Measurements from ENCODE around the gene MGAT3.

MGAT3 gene

GRCh38 chr22:39468487-39469325 lies 11.9 kb downstream of the MGAT3 start:
- Mint-ChIP-seq H3K36me3 (ENCODE audit: low read depth) (no peaks in the 10 kb centered on the region), H3K4me1 (peaks cover 20% of the 10 kb centered on the region), H3K27me3 (no peaks in the 10 kb centered on the region), H3K9me3 (no peaks in the 10 kb centered on the region), H3K4me3 (no peak overlapping the region), H3K27ac (no peak overlapping the region)
- ATAC-seq (no peak), DNase-seq (no peak)

GRCh38 chr22:39469326-39469680 lies 12.5 kb downstream of the MGAT3 start:
- no peak overlapping the region for H3K4me3 Mint-ChIP-seq
- no peak for ATAC-seq
- no peaks in the 10 kb centered on the region for H3K9me3 Mint-ChIP-seq
- no peak overlapping the region for H3K27ac Mint-ChIP-seq
- no peaks in the 10 kb centered on the region for H3K27me3 Mint-ChIP-seq
- H3K4me1 Mint-ChIP-seq = peaks cover 20% of the 10 kb centered on the region
- no peak for DNase-seq
- no peaks in the 10 kb centered on the region for H3K36me3 Mint-ChIP-seq (ENCODE audit: low read depth)

- Mint-ChIP-seq H3K4me3 (no peak overlapping the region), H3K4me1 (peaks cover 20% of the 10 kb centered on the region), H3K9me3 (no peaks in the 10 kb centered on the region), H3K36me3 (ENCODE audit: low read depth) (no peaks in the 10 kb centered on the region), H3K27ac (no peak overlapping the region), H3K27me3 (no peaks in the 10 kb centered on the region)
- DNase-seq (no peak), ATAC-seq (no peak)
Measured at GRCh38 chr22:39469681-39470450, 13.1 kb downstream of the MGAT3 start.

- peaks cover 20% of the 10 kb centered on the region for H3K4me1 Mint-ChIP-seq
- no peak overlapping the region for H3K4me3 Mint-ChIP-seq
- ATAC-seq (no peak), DNase-seq (no peak)
- H3K27me3 Mint-ChIP-seq = no peaks in the 10 kb centered on the region
- H3K27ac Mint-ChIP-seq = no peak overlapping the region
- H3K9me3 Mint-ChIP-seq = no peaks in the 10 kb centered on the region
- H3K36me3 Mint-ChIP-seq (ENCODE audit: low read depth) = no peaks in the 10 kb centered on the region
Measured at GRCh38 chr22:39470451-39471291, 13.9 kb downstream of the MGAT3 start.

GRCh38 chr22:39471381-39472141 lies 14.7 kb downstream of the MGAT3 start:
- DNase-seq (peak; percentile 18), ATAC-seq (peak; percentile 75)
- H3K9me3 Mint-ChIP-seq = no peaks in the 10 kb centered on the region
- H3K27me3 Mint-ChIP-seq = no peaks in the 10 kb centered on the region
- no peak overlapping the region for H3K4me3 Mint-ChIP-seq
- H3K36me3 Mint-ChIP-seq (ENCODE audit: low read depth) = no peaks in the 10 kb centered on the region
- H3K27ac Mint-ChIP-seq = peak overlapping the region; percentile 52
- H3K4me1 Mint-ChIP-seq = peaks cover 20% of the 10 kb centered on the region

GRCh38 chr22:39472570-39473556 lies 16.1 kb downstream of the MGAT3 start:
- H3K36me3 Mint-ChIP-seq (ENCODE audit: low read depth) = no peaks in the 10 kb centered on the region
- ATAC-seq (no peak), DNase-seq (no peak)
- no peak overlapping the region for H3K4me3 Mint-ChIP-seq
- peaks cover 20% of the 10 kb centered on the region for H3K4me1 Mint-ChIP-seq
- no peaks in the 10 kb centered on the region for H3K9me3 Mint-ChIP-seq
- H3K27me3 Mint-ChIP-seq = no peaks in the 10 kb centered on the region
- H3K27ac Mint-ChIP-seq = no peak overlapping the region

GRCh38 chr22:39473851-39474250 lies 17.0 kb downstream of the MGAT3 start:
- no peaks in the 10 kb centered on the region for H3K9me3 Mint-ChIP-seq
- no peak for ATAC-seq

GRCh38 chr22:39474351-39475111 lies 17.7 kb downstream of the MGAT3 start:
- DNase-seq = no peak

More at GRCh38 chr22:39473851-39474250, 17.0 kb downstream of the MGAT3 start:
- Mint-ChIP-seq H3K27ac (no peak overlapping the region), H3K36me3 (ENCODE audit: low read depth) (no peaks in the 10 kb centered on the region), H3K27me3 (no peaks in the 10 kb centered on the region), H3K4me1 (peaks cover 20% of the 10 kb centered on the region), H3K4me3 (no peak overlapping the region)
- no peak for DNase-seq

GRCh38 chr22:39475337-39475736 lies 18.5 kb downstream of the MGAT3 start:
- Mint-ChIP-seq H3K27ac (no peak overlapping the region), H3K9me3 (no peaks in the 10 kb centered on the region), H3K4me3 (no peak overlapping the region), H3K4me1 (peaks cover 20% of the 10 kb centered on the region), H3K27me3 (no peaks in the 10 kb centered on the region), H3K36me3 (ENCODE audit: low read depth) (no peaks in the 10 kb centered on the region)
- no peak for ATAC-seq
- DNase-seq = no peak

More at GRCh38 chr22:39474351-39475111, 17.7 kb downstream of the MGAT3 start:
- H3K4me1 Mint-ChIP-seq = peaks cover 20% of the 10 kb centered on the region
- no peak for ATAC-seq
- no peaks in the 10 kb centered on the region for H3K36me3 Mint-ChIP-seq (ENCODE audit: low read depth)
- H3K27me3 Mint-ChIP-seq = no peaks in the 10 kb centered on the region
- no peak overlapping the region for H3K27ac Mint-ChIP-seq
- H3K4me3 Mint-ChIP-seq = no peak overlapping the region
- no peaks in the 10 kb centered on the region for H3K9me3 Mint-ChIP-seq

- H3K27ac Mint-ChIP-seq = no peak overlapping the region
- DNase-seq = no peak
- peaks cover 20% of the 10 kb centered on the region for H3K4me1 Mint-ChIP-seq
- no peaks in the 10 kb centered on the region for H3K36me3 Mint-ChIP-seq (ENCODE audit: low read depth)
- ATAC-seq = no peak
- H3K9me3 Mint-ChIP-seq = no peaks in the 10 kb centered on the region
- H3K27me3 Mint-ChIP-seq = no peaks in the 10 kb centered on the region
- H3K4me3 Mint-ChIP-seq = no peak overlapping the region
Measured at GRCh38 chr22:39475902-39476301, 19.1 kb downstream of the MGAT3 start.

- H3K4me1 Mint-ChIP-seq = peaks cover 15% of the 10 kb centered on the region
- no peak overlapping the region for H3K4me3 Mint-ChIP-seq
- H3K27me3 Mint-ChIP-seq = no peaks in the 10 kb centered on the region
- H3K9me3 Mint-ChIP-seq = no peaks in the 10 kb centered on the region
- no peaks in the 10 kb centered on the region for H3K36me3 Mint-ChIP-seq (ENCODE audit: low read depth)
- ATAC-seq = no peak
- no peak for DNase-seq
- no peak overlapping the region for H3K27ac Mint-ChIP-seq
Measured at GRCh38 chr22:39476664-39477063, 19.9 kb downstream of the MGAT3 start.

GRCh38 chr22:39477542-39477941 lies 20.7 kb downstream of the MGAT3 start:
- no peak overlapping the region for H3K27ac Mint-ChIP-seq
- H3K36me3 Mint-ChIP-seq (ENCODE audit: low read depth) = no peaks in the 10 kb centered on the region
- no peaks in the 10 kb centered on the region for H3K9me3 Mint-ChIP-seq
- no peak for ATAC-seq
- DNase-seq = no peak
- H3K4me3 Mint-ChIP-seq = no peak overlapping the region
- peaks cover 6% of the 10 kb centered on the region for H3K4me1 Mint-ChIP-seq
- H3K27me3 Mint-ChIP-seq = no peaks in the 10 kb centered on the region

All from activated naive CD8-positive, alpha-beta T cell treated with anti-CD3 and anti-CD28 coated beads, Interleukin-2, amount 50 U/mL, for 24 hours (primary cell).